HepG2 (cell line): Measurements from ENCODE around the gene RUNX3. TPM values are rescaled to one million over a fixed set of nuclear protein-coding genes. Genes with fewer than 3 reads are reported as not detected.
A peak's percentile ranks its signal among the peaks of the same experiment; 100 is the strongest.

Experiments used
- ATF3 ChIP-seq: sonication (generic); formaldehyde crosslinking; IDR thresholded peaks from 2 replicates; pipeline ENCODE4 v1.4.0; 2020; ENCODE audit warnings: missing genetic modification reagents
- CSRNP2 ChIP-seq: sonication (generic); formaldehyde crosslinking; conservative IDR thresholded peaks from 2 replicates; pipeline ENCODE4 v1.8.0; 2022; ENCODE audit warnings: low read depth, missing genetic modification reagents
- GFI1 ChIP-seq: sonication (generic); formaldehyde crosslinking; IDR thresholded peaks from 2 replicates; pipeline ENCODE4 v1.5.0; 2020; ENCODE audit warnings: missing genetic modification reagents, mild to moderate bottlenecking, borderline replicate concordance
- HBP1 ChIP-seq: IDR thresholded peaks from 2 replicates; pipeline ENCODE4 v1.6.1; 2016; ENCODE audit warnings: low read depth, control low read depth
- KAT2B ChIP-seq: fragments of 150-350 bp; IDR thresholded peaks from 2 replicates; pipeline ENCODE4 v1.6.1; 2014; ENCODE audit warnings: low read depth, low read length, borderline replicate concordance
- RORA ChIP-seq: sonication (generic); formaldehyde crosslinking; IDR thresholded peaks from 2 replicates; pipeline ENCODE4 v1.5.0; 2020; ENCODE audit warnings: mild to moderate bottlenecking, missing genetic modification reagents, moderate library complexity
- TCF7 ChIP-seq: sonication (generic); IDR thresholded peaks from 2 replicates; pipeline ENCODE4 v1.6.1; 2016; ENCODE audit warnings: antibody characterized with exemption, low read depth
- U2AF1 ChIP-seq: fragments of 200-400 bp; formaldehyde crosslinking; optimal IDR thresholded peaks from 2 replicates; pipeline ENCODE3; 2017; ENCODE audit warnings: mild to moderate bottlenecking, low read depth, low read length
- XRCC5 ChIP-seq: fragments of 200-400 bp; formaldehyde crosslinking; optimal IDR thresholded peaks from 2 replicates; pipeline ENCODE3; 2017; ENCODE audit warnings: mild to moderate bottlenecking, low read length
- ZFYVE20 ChIP-seq: sonication (generic); formaldehyde crosslinking; IDR thresholded peaks from 2 replicates; pipeline ENCODE4 v1.8.0; 2023; ENCODE audit warnings: low read depth, mild to moderate bottlenecking, moderate library complexity, missing genetic modification reagents, borderline replicate concordance
- ZNF138 ChIP-seq: sonication (generic); formaldehyde crosslinking; IDR thresholded peaks from 2 replicates; pipeline ENCODE4 v1.5.0; 2020; ENCODE audit warnings: mild to moderate bottlenecking, low read depth, missing genetic modification reagents
- ZNF160 ChIP-seq: sonication (generic); formaldehyde crosslinking; IDR thresholded peaks from 2 replicates; pipeline ENCODE4 v1.8.0; 2022; ENCODE audit warnings: mild to moderate bottlenecking, inconsistent platforms, missing genetic modification reagents
- ZNF317 ChIP-seq: sonication (generic); formaldehyde crosslinking; IDR thresholded peaks from 2 replicates; pipeline ENCODE4 v1.5.0; 2020; ENCODE audit warnings: mild to moderate bottlenecking, missing genetic modification reagents
- ZNF354B ChIP-seq: sonication (generic); formaldehyde crosslinking; IDR thresholded peaks from 2 replicates; pipeline ENCODE4 v1.8.0; 2022; ENCODE audit warnings: mild to moderate bottlenecking, missing genetic modification reagents
- ZNF362 ChIP-seq: sonication (generic); formaldehyde crosslinking; IDR thresholded peaks from 2 replicates; pipeline ENCODE4 v1.4.0; 2020; ENCODE audit warnings: missing genetic modification reagents, mild to moderate bottlenecking, borderline replicate concordance
- ZNF414 ChIP-seq: sonication (generic); formaldehyde crosslinking; IDR thresholded peaks from 2 replicates; pipeline ENCODE4 v1.5.0; 2020; ENCODE audit warnings: missing genetic modification reagents
- ZNF619 ChIP-seq: sonication (generic); formaldehyde crosslinking; IDR thresholded peaks from 2 replicates; pipeline ENCODE4 v1.4.0; 2020; ENCODE audit warnings: mild to moderate bottlenecking, missing genetic modification reagents
- ZSCAN30 ChIP-seq: sonication (generic); formaldehyde crosslinking; IDR thresholded peaks from 2 replicates; pipeline ENCODE4 v1.5.0; 2020; ENCODE audit warnings: mild to moderate bottlenecking, missing genetic modification reagents
- polyA plus RNA-seq, 8 experiments: library from polyadenylated mRNA; depleted of rRNA in 3 of 8; stranded (reverse) in 7 of 8; unstranded in 1 of 8; fragments of >200 nt; fragmentation: Illumina TruSeq in 4 of 8; extraction: Trizol in 4 of 8; gene quantifications; 2 replicates each; pipeline versions ENCODE4 v1.2.1 to v1.2.3, GENCODE V29; 2011 to 2016; ENCODE audit warnings: low read depth in 4 of 8, missing spikeins in 1 of 8, mixed read lengths in 1 of 8; ENCODE audit not compliant: insufficient read depth in 1 of 8
- total RNA-seq, 5 experiments: library from RNA; depleted of rRNA; stranded (reverse); fragments of >200 nt; fragmentation: Illumina TruSeq; extraction: Trizol; gene quantifications; 2 replicates each; pipeline ENCODE4 v1.2.3, GENCODE V29; 2016; ENCODE audit warnings: low read depth in 1 of 5

Gene RUNX3
- total and polyA plus RNA-seq, 2 of the 13 experiments (the other 11 are each of a cell fraction or from before 2014, with no cell fraction given) = 0.04 to 0.22 TPM

GRCh38 chr1:24914226-24915069 is 15.6 kb downstream of the RUNX3 start (continued):
- no peak for TF ChIP-seq ZNF160 (CRISPR knock-in tag)
- no peak for TF ChIP-seq ZNF362 (CRISPR knock-in tag)
- no peak for TF ChIP-seq ZFYVE20 (CRISPR knock-in tag)
- no peak for TF ChIP-seq ZNF619 (CRISPR knock-in tag)
- TF ChIP-seq ATF3 = no peak
- no peak for TF ChIP-seq XRCC5
- no peak for TF ChIP-seq ZNF354B (CRISPR knock-in tag)
- TF ChIP-seq ZNF414 (CRISPR knock-in tag) = 0 out of 2 replicates have a peak, but pooled peaks have one; percentile 21
- no peak for TF ChIP-seq KAT2B
- peak; percentile 53 for TF ChIP-seq U2AF1
- no peak for TF ChIP-seq RORA (CRISPR knock-in tag)
- TF ChIP-seq ZNF138 (CRISPR knock-in tag) = no peak
- TF ChIP-seq ZNF317 (CRISPR knock-in tag) = no peak; the same call in 1 of the 2 replicates
- no peak; the same call in 1 of the 2 replicates for TF ChIP-seq GFI1
- TF ChIP-seq ZSCAN30 = no peak
- TF ChIP-seq HBP1 (CRISPR knock-in tag) = no peak
- TF ChIP-seq TCF7 = no peak; the same call in 1 of the 2 replicates
- no peak for TF ChIP-seq CSRNP2
